Measurements from ENCODE around the gene UBA1. TPM values are rescaled to one million over a fixed set of nuclear protein-coding genes. Genes with fewer than 3 reads are reported as not detected.

Gene UBA1
- total RNA-seq, 1 donor from 2014 or later = 498 TPM

DNA sequence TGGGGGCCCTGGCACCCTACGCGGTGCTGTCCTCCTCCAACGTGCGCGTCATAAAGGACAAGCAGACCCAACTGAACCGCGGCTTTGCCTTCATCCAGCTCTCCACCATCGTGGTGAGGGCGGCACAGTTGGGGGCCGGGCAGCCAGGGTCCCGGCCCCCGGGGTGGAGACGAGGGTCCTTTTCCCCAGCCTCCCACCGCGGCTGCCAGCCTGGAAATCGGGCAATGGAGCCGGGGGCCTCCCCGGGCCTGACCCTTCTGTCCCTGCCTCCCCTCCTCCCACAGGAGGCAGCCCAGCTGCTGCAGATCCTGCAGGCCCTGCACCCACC lies 13.7 kb upstream of the UBA1 start:
- TF ChIP-seq, protein P1, sequence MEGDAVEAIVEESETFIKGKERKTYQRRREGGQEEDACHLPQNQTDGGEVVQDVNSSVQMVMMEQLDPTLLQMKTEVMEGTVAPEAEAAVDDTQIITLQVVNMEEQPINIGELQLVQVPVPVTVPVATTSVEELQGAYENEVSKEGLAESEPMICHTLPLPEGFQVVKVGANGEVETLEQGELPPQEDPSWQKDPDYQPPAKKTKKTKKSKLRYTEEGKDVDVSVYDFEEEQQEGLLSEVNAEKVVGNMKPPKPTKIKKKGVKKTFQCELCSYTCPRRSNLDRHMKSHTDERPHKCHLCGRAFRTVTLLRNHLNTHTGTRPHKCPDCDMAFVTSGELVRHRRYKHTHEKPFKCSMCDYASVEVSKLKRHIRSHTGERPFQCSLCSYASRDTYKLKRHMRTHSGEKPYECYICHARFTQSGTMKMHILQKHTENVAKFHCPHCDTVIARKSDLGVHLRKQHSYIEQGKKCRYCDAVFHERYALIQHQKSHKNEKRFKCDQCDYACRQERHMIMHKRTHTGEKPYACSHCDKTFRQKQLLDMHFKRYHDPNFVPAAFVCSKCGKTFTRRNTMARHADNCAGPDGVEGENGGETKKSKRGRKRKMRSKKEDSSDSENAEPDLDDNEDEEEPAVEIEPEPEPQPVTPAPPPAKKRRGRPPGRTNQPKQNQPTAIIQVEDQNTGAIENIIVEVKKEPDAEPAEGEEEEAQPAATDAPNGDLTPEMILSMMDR (conservative IDR thresholded peaks at IDR 0.05) = no peak
- no peak overlapping the region for H3K27ac Mint-ChIP-seq (ENCODE audit: unreplicated experiment)
- H3K4me3 Mint-ChIP-seq = no peak overlapping the region
- H3K36me3 Mint-ChIP-seq (ENCODE audit: low read depth) = peaks cover 17% of the 10 kb centered on the region
- DNase-seq (ENCODE audit: low read depth, low spot score) = no peak
- no peaks in the 10 kb centered on the region for H3K9me3 Mint-ChIP-seq
- no peaks in the 10 kb centered on the region for H3K4me1 Mint-ChIP-seq
- no peaks in the 10 kb centered on the region for H3K27me3 Mint-ChIP-seq (ENCODE audit: low read depth)

DNA sequence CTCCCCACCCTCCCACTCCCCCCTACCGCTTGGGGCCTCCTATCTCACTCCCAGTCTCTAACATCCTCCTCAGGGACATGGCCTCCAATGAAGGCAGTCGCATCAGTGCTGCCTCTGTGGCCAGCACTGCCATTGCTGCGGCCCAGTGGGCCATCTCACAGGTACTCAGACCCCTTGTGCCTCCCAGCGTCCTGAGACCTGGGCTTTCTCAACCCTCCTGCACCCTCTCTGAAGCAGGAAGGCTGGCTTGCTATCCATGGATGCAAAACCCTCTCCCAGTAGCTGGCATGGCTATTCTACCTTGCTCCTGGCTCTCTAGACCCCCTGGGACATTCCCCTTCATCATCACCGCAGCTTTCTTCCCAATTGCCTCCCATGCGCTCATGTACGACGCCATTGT lies 13.3 kb upstream of the UBA1 start:
- Mint-ChIP-seq H3K36me3 (ENCODE audit: low read depth) (peaks cover 17% of the 10 kb centered on the region), H3K4me3 (no peak overlapping the region), H3K9me3 (no peaks in the 10 kb centered on the region), H3K27ac (ENCODE audit: unreplicated experiment) (no peak overlapping the region), H3K4me1 (no peaks in the 10 kb centered on the region), H3K27me3 (ENCODE audit: low read depth) (no peaks in the 10 kb centered on the region)
- DNase-seq (ENCODE audit: low read depth, low spot score) = no peak
- TF ChIP-seq, protein P1 (conservative IDR thresholded peaks at IDR 0.05) = no peak

DNA sequence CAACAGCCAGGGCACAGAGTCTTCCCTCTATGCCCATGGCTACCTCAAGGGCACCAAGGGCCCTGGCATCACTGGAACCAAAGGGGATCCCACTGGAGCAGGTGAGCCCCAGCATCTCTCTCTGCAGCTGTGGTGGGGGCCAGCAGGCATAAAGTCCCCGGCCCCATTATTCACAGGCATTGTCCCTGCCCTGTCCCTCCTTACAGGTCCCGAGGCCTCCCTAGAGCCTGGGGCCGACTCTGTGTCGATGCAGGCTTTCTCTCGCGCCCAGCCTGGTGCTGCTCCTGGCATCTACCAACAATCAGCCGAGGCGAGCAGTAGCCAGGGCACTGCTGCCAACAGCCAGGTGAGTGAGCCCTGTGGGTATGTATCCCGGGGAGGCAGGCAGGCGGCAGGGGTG lies 12.3 kb upstream of the UBA1 start:
- Mint-ChIP-seq H3K9me3 (no peaks in the 10 kb centered on the region), H3K27me3 (ENCODE audit: low read depth) (no peaks in the 10 kb centered on the region), H3K27ac (ENCODE audit: unreplicated experiment) (no peak overlapping the region), H3K4me1 (no peaks in the 10 kb centered on the region), H3K36me3 (ENCODE audit: low read depth) (peaks cover 15% of the 10 kb centered on the region), H3K4me3 (no peak overlapping the region)
- no peak for DNase-seq (ENCODE audit: low read depth, low spot score)
- TF ChIP-seq, protein P1 (conservative IDR thresholded peaks at IDR 0.05) = no peak

DNA sequence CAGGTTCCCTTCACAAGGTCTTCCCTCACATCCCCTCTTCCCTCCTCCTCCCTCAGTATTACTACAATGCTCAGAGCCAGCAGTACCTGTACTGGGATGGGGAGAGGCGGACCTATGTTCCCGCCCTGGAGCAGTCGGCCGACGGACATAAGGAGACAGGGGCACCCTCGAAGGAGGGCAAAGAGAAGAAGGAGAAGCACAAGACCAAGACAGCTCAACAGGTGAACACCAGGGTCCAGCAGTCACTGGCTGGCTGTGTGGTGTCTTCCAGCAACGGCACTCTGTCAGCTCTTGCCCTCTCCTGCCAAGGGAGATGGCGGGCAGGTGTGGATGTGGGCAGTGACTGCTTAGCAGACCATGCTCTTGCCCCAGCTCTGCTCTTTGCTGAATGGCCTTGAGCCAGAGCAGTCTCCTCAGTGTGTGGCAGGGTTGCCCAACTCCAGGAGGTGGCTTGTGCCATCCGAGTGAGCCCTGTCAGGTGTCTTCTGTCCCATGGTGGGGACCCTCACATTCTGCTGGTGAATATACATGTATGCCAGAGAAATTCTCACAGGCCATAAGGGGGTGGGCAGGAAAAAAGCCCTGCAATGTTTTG lies 11.4 kb upstream of the UBA1 start:
- Mint-ChIP-seq H3K4me1 (no peaks in the 10 kb centered on the region), H3K27ac (ENCODE audit: unreplicated experiment) (no peak overlapping the region), H3K4me3 (no peak overlapping the region), H3K9me3 (no peaks in the 10 kb centered on the region), H3K27me3 (ENCODE audit: low read depth) (no peaks in the 10 kb centered on the region), H3K36me3 (ENCODE audit: low read depth) (peaks cover 14% of the 10 kb centered on the region)
- TF ChIP-seq, protein P1 (conservative IDR thresholded peaks at IDR 0.05) = no peak
- DNase-seq (ENCODE audit: low read depth, low spot score) = no peak

DNA sequence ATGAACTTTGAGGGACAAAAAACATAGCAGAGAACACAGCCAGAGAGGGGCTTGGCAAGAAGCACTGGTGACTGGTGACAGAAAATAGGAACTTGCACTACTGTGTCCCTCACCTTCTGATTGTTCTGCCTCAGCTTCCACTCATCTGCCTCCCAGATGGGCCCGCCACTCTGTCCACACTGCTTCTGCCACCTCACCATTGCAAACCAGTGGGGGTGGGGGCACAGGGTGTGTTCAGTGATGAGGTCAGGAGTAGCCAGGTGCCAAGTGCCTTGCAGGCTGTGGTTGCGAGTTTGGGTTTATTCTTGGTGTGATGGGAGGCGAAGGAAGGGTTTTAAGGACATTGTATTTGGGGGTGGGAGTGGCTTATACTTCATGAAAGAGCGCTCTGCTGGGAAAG lies 9.1 kb upstream of the UBA1 start:
- peaks cover 7% of the 10 kb centered on the region for H3K36me3 Mint-ChIP-seq (ENCODE audit: low read depth)
- no peak for DNase-seq (ENCODE audit: low read depth, low spot score)
- H3K4me1 Mint-ChIP-seq = no peaks in the 10 kb centered on the region

More for the DNA sequence above, 9.1 kb upstream of the UBA1 start:
- H3K4me3 Mint-ChIP-seq = no peak overlapping the region
- no peak overlapping the region for H3K27ac Mint-ChIP-seq (ENCODE audit: unreplicated experiment)
- H3K27me3 Mint-ChIP-seq (ENCODE audit: low read depth) = no peaks in the 10 kb centered on the region
- H3K9me3 Mint-ChIP-seq = no peaks in the 10 kb centered on the region
- TF ChIP-seq, protein P1 (conservative IDR thresholded peaks at IDR 0.05) = no peak

All from neural crest cell (in vitro differentiated cells).